GM10847 (cell line): ENCODE data around the gene ABI2.

Source experiments
- POLR2A ChIP-seq: IDR thresholded peaks from 2 replicates; pipeline ENCODE4 v1.6.1; 2011; ENCODE audit not compliant: insufficient read length; ENCODE audit errors: extremely low read depth

Gene ABI2

GRCh38 chr2:203490391-203490790 is 162.2 kb downstream of the ABI2 start:
- TF ChIP-seq POLR2A: no peak

- TF ChIP-seq POLR2A: no peak
Measured at GRCh38 chr2:203492965-203493364, 164.8 kb downstream of the ABI2 start.
